Lower leg skin (tissue), 4 donors: Measurements from ENCODE around the gene ANKRD13B. TPM values are rescaled to one million over a fixed set of nuclear protein-coding genes. Genes with fewer than 3 reads are reported as not detected.

ENCODE experiments used
- DNase-seq, 2 donors: peaks; one replicate each; pipeline ENCODE4 v3.0.0-alpha.2; 2019; ENCODE audit warnings: low spot score in 2 of 2
- H3K4me3 ChIP-seq: fragments of 200-600 bp; sonication (generic); 2 replicates; pipeline ENCODE4 v1.5.1; 2017; ENCODE audit warnings: mild to moderate bottlenecking, low read depth; ENCODE audit not compliant: poor library complexity, severe bottlenecking
- CTCF ChIP-seq, 3 donors: fragments of 450-650 bp; IDR thresholded peaks; one replicate each; pipeline ENCODE4 v1.5.1; 2016; ENCODE audit warnings: antibody characterized with exemption in 3 of 3, mild to moderate bottlenecking in 3 of 3, moderate library complexity in 2 of 3
- POLR2A ChIP-seq, 2 donors: fragments of 450-650 bp; IDR thresholded peaks; one replicate each; pipeline ENCODE4 v1.6.1; 2016 to 2017; ENCODE audit warnings: antibody characterized with exemption in 2 of 2, mild to moderate bottlenecking in 1 of 2, moderate library complexity in 1 of 2
- WGBS, 2 donors: methylation state at CpG; one replicate each; pipeline ENCODE4 v1.1.5; 2018; 5-methylcytosine and 5-hydroxymethylcytosine counted together
- intact Hi-C: fragments of 100-400 bp; cut with DNase I; formaldehyde crosslinking; loops from one replicate; pipeline ENCODE4 v1.15.0; 2023; ENCODE audit warnings: low total_unique reads
- total RNA-seq, 4 donors: library from RNA; depleted of rRNA; stranded (reverse); fragments of >200 nt; gene quantifications; one replicate each; pipeline ENCODE4 v1.1.0, GENCODE V29; 2016

Gene ANKRD13B
- total RNA-seq, 4 donors from 2014 or later: 8.1 to 18.8 (median 11.7) TPM

GRCh38 chr17:29590411-29591145 lies 2.4 kb upstream of the ANKRD13B start:
- 21 to 27% methylated on average over 24 to 29 of the region's 30 CpGs for WGBS, 2 donors
- peak in 1 of 2 donors; percentile 17 for DNase-seq

GRCh38 chr17:29591146-29591736 lies 1.7 kb upstream of the ANKRD13B start:
- WGBS, 2 donors: 1 to 6% methylated on average over 31 of the region's 31 CpGs
- intact Hi-C loops: no loop called here
- DNase-seq: peak; percentile 46 to 93
- TF ChIP-seq POLR2A (IDR thresholded peaks at IDR 0.05) (no peak), CTCF (IDR thresholded peaks at IDR 0.05) (no peak)
- no peak overlapping the region for H3K4me3 ChIP-seq

More at GRCh38 chr17:29590411-29591145, 2.4 kb upstream of the ANKRD13B start:
- TF ChIP-seq POLR2A (IDR thresholded peaks at IDR 0.05): no peak
- TF ChIP-seq CTCF (IDR thresholded peaks at IDR 0.05): no peak
- intact Hi-C loops: no loop called here
- H3K4me3 ChIP-seq: no peak overlapping the region

- intact Hi-C loops: no loop called here
- no peak overlapping the region for H3K4me3 ChIP-seq
- WGBS, 2 donors: 4 to 9% methylated on average over 25 of the region's 25 CpGs
- DNase-seq: peak; percentile 81 to 97
- TF ChIP-seq CTCF (IDR thresholded peaks at IDR 0.05) (peak in 1 of 3 donors; percentile 54), POLR2A (IDR thresholded peaks at IDR 0.05) (no peak)
Measured at GRCh38 chr17:29591737-29592608, 959 bp upstream of the ANKRD13B start.

- TF ChIP-seq CTCF (IDR thresholded peaks at IDR 0.05) (no peak), POLR2A (IDR thresholded peaks at IDR 0.05) (no peak)
- peak overlapping the region; percentile 51 for H3K4me3 ChIP-seq
- intact Hi-C loops: no loop called here
- DNase-seq: peak in 1 of 2 donors; percentile 18
- 13 to 26% methylated on average over 18 to 28 of the region's 64 CpGs for WGBS, 2 donors
Measured at GRCh38 chr17:29593591-29594518, 923 bp downstream of the ANKRD13B start.

GRCh38 chr17:29594519-29595090 lies 1.7 kb downstream of the ANKRD13B start:
- H3K4me3 ChIP-seq: no peak overlapping the region
- WGBS, 2 donors: 83 to 89% methylated on average over 11 of the region's 11 CpGs
- peak in 1 of 2 donors; percentile 12 for DNase-seq
- intact Hi-C loops: no loop called here
- TF ChIP-seq POLR2A (IDR thresholded peaks at IDR 0.05): no peak
- no peak for TF ChIP-seq CTCF (IDR thresholded peaks at IDR 0.05)
